ENCODE results near the gene NAV2.

Gene NAV2

GRCh38 chr11:19786644-19787043, 74.0 kb downstream of the NAV2 start:
- DNase-seq: no peak

- no peak for DNase-seq
Measured at GRCh38 chr11:19788435-19788834, 75.8 kb downstream of the NAV2 start.

- no peak for DNase-seq
Measured at GRCh38 chr11:19789245-19789644, 76.6 kb downstream of the NAV2 start.

GRCh38 chr11:19789835-19790710, 77.4 kb downstream of the NAV2 start:
- DNase-seq: no peak

GRCh38 chr11:19790831-19791552, 78.4 kb downstream of the NAV2 start:
- no peak for DNase-seq

- DNase-seq: no peak
Measured at GRCh38 chr11:19792510-19792909, 79.9 kb downstream of the NAV2 start.

GRCh38 chr11:19793326-19793725, 80.7 kb downstream of the NAV2 start:
- DNase-seq: no peak

GRCh38 chr11:19794161-19794560, 81.5 kb downstream of the NAV2 start:
- DNase-seq: no peak

- no peak for DNase-seq
Measured at GRCh38 chr11:19795082-19795481, 82.4 kb downstream of the NAV2 start.

GRCh38 chr11:19800162-19800561, 87.5 kb downstream of the NAV2 start:
- no peak for DNase-seq

GRCh38 chr11:19800714-19801519, 88.3 kb downstream of the NAV2 start:
- no peak for DNase-seq

GRCh38 chr11:19802773-19803293, 90.2 kb downstream of the NAV2 start:
- no peak for DNase-seq

- no peak for DNase-seq
Measured at GRCh38 chr11:19803506-19803998, 90.9 kb downstream of the NAV2 start.

GRCh38 chr11:19805376-19805775, 92.7 kb downstream of the NAV2 start:
- no peak for DNase-seq

- no peak for DNase-seq
Measured at GRCh38 chr11:19805827-19806226, 93.2 kb downstream of the NAV2 start.

- DNase-seq: no peak
Measured at GRCh38 chr11:19806251-19806650, 93.6 kb downstream of the NAV2 start.

GRCh38 chr11:19808076-19808911, 95.7 kb downstream of the NAV2 start:
- no peak for DNase-seq

- no peak for DNase-seq
Measured at GRCh38 chr11:19810852-19811251, 98.2 kb downstream of the NAV2 start.

GRCh38 chr11:19811380-19811779, 98.7 kb downstream of the NAV2 start:
- peak; percentile 40 for DNase-seq

GRCh38 chr11:19812096-19812495, 99.5 kb downstream of the NAV2 start:
- no peak for DNase-seq

GRCh38 chr11:19812710-19813109, 100.1 kb downstream of the NAV2 start:
- DNase-seq: no peak
